GM10248 (cell line): Measurements from ENCODE around the gene BICDL1.
A peak's percentile ranks its signal among the peaks of the same experiment; 100 is the strongest.
"Not testable (repeated sequence)": the region's sequence is repeated elsewhere in the genome, so short reads cannot be mapped to it uniquely, and the experiment has no call there.

Source experiments
- CTCF ChIA-PET: fragments of 300-600 bp; sonication (Branson Sonifier 250); formaldehyde crosslinking; extraction: SDS; loops from one replicate; lab custom pipeline; 2021; ENCODE audit warnings: antibody characterized with exemption; lab: Yijun Ruan, JAX
- POLR2A ChIA-PET: fragments of 350-650 bp; sonication (Branson Sonifier 250); formaldehyde crosslinking; extraction: SDS; loops from one replicate; lab custom pipeline; 2020; ENCODE audit warnings: antibody characterized with exemption; lab: Yijun Ruan, JAX
- DNase-seq: peaks from one replicate; pipeline ENCODE4 v3.0.0; 2012; ENCODE audit errors: extremely low spot score
- TF ChIP-seq, protein P1 (sequence below): IDR thresholded peaks from 2 replicates; pipeline ENCODE4 v1.5.1; 2012; ENCODE audit warnings: mild to moderate bottlenecking, low read depth; ENCODE audit errors: extremely low read depth, missing control alignments, control extremely low read depth

BICDL1 gene

DNA sequence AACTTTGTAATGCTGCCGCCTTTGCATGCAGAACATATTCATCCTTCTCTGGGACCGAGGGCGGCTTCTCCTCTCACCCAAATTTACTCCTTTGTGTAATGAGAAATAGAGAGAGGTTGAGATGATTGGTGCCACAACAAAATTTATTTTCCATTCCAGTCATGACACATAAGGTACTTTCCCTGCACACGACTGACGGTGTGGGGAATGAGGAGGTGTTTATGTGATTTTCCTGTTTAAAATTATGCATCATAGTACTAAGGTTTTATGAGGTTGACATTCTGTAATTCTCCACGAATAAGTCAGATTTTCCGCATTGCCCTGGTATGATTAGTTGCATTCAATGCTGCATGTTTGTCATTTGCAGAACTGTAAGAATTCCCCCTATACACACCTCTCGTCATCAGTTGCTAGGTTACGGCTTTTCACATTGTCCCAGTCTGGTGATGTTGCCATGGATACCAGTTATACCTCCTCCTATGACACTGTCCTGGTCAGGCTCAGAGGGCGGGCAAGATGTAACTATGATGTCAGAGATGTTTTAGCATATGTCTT lies 23.1 kb downstream of the BICDL1 start:
- ChIA-PET POLR2A (interaction anchor here (0.8 kb wide), 1 partner anchor 189 kb away, joined by 3 read pairs; no protein-coding TSS in a partner anchor), CTCF (interaction anchor here (1.4 kb wide), 1 partner anchor 22 kb away, joined by 3 read pairs; no protein-coding TSS in a partner anchor)
- TF ChIP-seq, protein P1, sequence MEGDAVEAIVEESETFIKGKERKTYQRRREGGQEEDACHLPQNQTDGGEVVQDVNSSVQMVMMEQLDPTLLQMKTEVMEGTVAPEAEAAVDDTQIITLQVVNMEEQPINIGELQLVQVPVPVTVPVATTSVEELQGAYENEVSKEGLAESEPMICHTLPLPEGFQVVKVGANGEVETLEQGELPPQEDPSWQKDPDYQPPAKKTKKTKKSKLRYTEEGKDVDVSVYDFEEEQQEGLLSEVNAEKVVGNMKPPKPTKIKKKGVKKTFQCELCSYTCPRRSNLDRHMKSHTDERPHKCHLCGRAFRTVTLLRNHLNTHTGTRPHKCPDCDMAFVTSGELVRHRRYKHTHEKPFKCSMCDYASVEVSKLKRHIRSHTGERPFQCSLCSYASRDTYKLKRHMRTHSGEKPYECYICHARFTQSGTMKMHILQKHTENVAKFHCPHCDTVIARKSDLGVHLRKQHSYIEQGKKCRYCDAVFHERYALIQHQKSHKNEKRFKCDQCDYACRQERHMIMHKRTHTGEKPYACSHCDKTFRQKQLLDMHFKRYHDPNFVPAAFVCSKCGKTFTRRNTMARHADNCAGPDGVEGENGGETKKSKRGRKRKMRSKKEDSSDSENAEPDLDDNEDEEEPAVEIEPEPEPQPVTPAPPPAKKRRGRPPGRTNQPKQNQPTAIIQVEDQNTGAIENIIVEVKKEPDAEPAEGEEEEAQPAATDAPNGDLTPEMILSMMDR, result no peak
- peak; percentile 85 for DNase-seq

DNA sequence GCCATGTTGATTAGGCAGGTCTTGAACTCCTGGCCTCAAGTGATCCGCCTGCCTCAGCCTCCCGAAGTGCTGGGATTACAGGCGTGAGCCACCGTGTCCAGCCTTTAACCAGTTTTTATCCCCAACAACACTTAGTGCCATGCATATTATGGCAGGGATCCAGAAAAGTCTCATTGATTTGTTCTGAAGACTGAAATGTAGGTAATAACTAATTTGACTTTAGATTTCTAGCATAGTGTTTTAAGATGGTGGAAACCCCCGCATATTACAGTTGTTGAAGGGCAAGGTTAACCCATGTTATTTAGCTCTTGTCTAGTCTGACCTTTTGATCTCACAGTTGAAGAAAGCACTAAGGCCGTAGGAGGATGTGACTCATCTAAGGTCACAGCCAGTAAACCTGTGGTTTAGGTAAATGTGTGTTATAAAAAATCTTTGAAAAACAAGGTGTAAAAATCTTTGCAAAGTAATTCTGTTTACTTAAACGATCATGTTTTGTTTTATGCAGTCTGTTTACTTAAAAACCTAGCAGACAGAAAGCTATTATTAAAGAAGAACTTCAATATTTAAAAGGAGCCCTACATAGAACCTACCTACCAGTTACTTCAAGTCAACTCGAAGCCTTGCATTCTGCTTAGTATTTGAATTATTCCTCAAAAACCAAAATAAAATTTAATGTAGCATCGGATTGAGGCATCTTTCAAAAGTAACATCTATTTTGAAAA lies 24.8 kb downstream of the BICDL1 start:
- DNase-seq, result peak; percentile 73
- TF ChIP-seq, protein P1, result no peak
- POLR2A ChIA-PET, result interaction anchor here (1.0 kb wide), 1 partner anchor 187 kb away, joined by 3 read pairs; the partner anchor contains the start of gene RPLP0
- CTCF ChIA-PET, result interaction anchor here (1.0 to 1.4 kb wide), 2 partner anchors 9 to 24 kb away, joined by 3 read pairs; no protein-coding TSS in a partner anchor

DNA sequence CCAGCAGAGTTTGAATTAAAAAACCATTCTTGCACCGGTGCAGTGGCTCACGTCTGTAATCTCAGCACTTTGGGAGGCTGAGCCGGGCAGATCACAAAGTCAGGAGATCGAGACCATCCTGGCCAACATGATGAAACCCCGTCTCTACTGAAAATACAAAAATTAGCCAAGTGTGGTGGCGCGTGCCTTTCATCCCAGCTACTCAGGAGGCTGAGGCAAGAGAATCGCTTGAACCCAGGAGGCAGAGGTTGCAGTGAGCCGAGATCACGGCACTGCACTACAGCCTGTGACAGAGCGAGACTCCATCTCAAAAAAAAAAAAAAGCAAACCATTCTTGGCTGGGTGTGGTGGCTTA lies 25.3 kb downstream of the BICDL1 start:
- ChIA-PET POLR2A (interaction anchor here (0.6 to 1.0 kb wide), 2 partner anchors 187 to 1714 kb away, joined by 3 read pairs; partner anchors contain the start of gene RPLP0), CTCF (interaction anchor here (0.8 kb wide), 1 partner anchor 73 kb away, joined by 5 read pairs; no protein-coding TSS in a partner anchor)
- not testable (repeated sequence) for DNase-seq

DNA sequence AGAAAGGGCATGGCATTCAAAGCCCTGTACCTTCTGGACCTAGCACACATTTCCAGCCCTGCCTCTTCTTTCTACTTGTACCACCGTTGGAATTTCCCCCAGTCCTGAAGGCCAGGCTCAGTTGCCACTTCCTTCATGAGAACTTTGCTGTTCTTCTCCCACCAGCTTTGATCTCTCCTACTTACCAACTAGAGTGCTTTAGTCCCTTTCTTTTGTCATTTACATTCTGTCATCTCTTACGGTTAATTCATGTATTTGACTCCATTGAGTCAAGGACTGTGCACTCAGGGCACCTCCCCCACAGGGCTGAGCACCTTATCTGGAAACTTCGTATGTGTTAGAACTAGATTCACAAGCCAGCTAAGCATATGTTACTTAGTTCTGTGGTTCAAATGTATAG lies 26.3 kb downstream of the BICDL1 start:
- ChIA-PET CTCF (interaction anchor here (0.8 kb wide), 1 partner anchor 72 kb away, joined by 5 read pairs; no protein-coding TSS in a partner anchor), POLR2A (interaction anchor here (0.6 kb wide), 2 partner anchors 152 to 1714 kb away, joined by 3 read pairs; no protein-coding TSS in a partner anchor)
- no peak for DNase-seq
- TF ChIP-seq, protein P1, result no peak

DNA sequence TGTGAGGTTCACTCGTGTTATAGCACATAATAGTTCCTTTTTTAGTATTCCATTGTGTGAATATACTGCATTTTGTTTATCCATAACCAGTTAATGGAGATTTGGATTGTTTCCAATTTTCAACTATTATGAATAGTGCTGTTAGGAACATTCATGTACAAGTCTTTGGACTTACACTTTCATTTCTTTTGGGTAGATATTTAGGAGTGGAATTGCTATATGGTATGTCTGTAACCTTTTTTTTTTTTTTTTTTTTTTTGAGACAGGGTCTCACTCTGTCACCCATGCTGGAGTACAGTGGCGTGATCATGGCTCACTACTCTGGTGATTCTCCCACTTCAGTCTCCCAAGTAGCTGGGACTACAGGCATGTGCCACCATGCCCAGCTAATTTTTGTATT lies 27.2 kb downstream of the BICDL1 start:
- DNase-seq, CTCF ChIA-PET, POLR2A ChIA-PET: not testable (repeated sequence)

DNA sequence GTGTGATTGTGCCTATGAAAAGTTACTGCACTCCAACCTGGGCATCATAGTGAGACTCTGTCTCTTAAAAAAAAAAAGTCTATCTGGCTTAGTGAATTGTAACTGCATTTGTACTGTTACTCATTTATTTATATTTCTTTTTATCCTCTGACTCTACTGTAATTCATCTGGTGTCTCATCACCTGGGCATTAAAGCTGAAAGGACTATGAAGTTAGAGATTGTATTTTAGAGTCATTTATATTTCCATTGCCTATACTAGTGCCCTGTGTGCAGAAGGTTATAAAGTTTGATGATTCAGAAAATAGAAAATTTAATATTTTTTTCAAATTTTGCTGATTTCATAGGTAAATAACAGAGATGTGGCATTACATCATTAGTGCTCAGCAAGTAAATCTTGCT lies 30.2 kb downstream of the BICDL1 start:
- ChIA-PET CTCF (no interaction called here), POLR2A (no interaction called here)
- DNase-seq, result no peak
- TF ChIP-seq, protein P1, result no peak

DNA sequence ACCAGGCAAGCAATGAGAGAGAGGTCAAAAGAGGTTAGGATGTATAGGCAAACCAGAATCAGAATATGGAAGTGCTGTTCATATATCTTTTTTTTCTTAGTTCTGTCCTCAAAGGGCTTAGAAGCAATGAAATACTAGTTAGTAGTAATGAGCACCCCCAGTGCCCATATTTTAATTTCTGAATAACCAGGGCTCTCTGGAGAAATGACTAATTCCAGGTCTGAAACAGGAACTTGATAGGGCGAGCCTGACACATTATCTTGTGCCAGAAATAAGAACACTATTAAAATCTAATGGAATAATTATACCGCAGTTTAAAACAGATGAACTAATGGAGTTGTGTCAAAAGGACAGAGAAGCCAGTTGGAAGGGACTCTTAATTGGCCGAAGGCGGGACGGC lies 30.9 kb downstream of the BICDL1 start:
- TF ChIP-seq, protein P1, result no peak
- CTCF ChIA-PET, result no interaction called here
- no peak for DNase-seq
- POLR2A ChIA-PET, result no interaction called here
